GM21786 (cell line): ENCODE measurements around the gene KRT80.

Experiments
- ATAC-seq: cut with Tn5 transposase; IDR thresholded peaks from one replicate; pipeline ENCODE4 v1.9.1; 2021; ENCODE audit not compliant: unreplicated experiment

KRT80 gene

DNA sequence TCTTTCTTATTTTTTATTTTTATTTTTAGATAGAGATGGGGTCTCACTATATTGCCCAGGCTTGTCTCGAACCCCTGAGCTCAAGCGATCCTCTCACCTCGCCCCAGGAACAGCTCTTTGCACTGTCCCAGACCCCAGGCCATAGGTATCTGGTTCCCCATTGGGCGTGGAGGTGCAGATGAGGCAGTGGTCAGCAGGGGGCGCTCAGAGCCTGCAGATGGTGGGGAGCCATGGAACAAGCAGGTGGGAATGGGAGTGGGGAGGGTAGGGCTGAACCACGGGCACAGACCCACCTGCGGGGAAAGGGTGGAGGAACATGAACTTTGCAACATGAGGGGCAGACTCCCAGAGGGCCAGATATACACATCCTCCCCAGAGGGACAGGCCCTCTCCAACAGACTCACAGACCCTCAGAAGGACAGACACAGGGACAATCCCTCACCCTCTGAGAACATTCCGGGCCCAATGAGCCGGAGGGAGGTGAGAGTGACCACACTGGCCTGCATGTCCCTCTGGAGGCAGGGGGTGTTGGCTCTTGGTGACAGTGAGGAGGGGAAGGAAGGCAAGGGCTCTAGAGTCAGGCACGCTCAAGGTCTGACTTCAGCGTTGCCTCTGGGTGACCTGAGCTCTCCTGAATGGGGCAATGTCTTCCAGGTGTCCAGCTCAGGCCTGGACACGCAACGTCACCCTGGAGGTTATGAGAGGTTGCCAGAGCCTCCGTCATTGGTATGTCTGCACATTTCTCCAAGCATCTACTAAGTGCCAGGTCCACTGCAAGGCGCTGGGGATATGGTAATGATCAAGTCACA, 34.9 kb downstream of the KRT80 start:
- ATAC-seq: no peak

- ATAC-seq: no peak
Observed at GRCh38 chr12:52156311-52156710, 35.5 kb downstream of the KRT80 start.

- ATAC-seq: no peak
Observed at GRCh38 chr12:52155048-52155868, 36.6 kb downstream of the KRT80 start.

DNA sequence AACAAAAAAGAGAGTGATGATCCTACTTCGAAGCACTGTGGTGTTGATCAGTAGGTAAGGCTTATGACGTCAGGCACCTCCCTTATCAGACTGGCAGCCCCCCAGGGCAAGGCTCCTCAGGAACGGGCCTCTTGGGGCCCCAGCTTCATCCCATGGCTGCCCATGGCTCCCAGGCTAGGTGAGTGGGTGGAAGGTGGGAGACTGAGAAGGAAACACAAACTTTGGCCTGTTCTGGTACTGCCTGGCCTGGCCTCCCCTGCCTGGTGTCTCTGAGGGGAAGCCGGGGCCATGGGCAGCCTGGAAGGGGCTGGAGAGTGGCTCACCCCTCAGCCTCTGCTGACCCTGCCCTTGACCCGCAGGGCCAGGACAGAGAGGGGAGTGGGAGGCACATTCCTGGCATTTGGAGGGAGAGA, 38.9 kb downstream of the KRT80 start:
- ATAC-seq: no peak

DNA sequence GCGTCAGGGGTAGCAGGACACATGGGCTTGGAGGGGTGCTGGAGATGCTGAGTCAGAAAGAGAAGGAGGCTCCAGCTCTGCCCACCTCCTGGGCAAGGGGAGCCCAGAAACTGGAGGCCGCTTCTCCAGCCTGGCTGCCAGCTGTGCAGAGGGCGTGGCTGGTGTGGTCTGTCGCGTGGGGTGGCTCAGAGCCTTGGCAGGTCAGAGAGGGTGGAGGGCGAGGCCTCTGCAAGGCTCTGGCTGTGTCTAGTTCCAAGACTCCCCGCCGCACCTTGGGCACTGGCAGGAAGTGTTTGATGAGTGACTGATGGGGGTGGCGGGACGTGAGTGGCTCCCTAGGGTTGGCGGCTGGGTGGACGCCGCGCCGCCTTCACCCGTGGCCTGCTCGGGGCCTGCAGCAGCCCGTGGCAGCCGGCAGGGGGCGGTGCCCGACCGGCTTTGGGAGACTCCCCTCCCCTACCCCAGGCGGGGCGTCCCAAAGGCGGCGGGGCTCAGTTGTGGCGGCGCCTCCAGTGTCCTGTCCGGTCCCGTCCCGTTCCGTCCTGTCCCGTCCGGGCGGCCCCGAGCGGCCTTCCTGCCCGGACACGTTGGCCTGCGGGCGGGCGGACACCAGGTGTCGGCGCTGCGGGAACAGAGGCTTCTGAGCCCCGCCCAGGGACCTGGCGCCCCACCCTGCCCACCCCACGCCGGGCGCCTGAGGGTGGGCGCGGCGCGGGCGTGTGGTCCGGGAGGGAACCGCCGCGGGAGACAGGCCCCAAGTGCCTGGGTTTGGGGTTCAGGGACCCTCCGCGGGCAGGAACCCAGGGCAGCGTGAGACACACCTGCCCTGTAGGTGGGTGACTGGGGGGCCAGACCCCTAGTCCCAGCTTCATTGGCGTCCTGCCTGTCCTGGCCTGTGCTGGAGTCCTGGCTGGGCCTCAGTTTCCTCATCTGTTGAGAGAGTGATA, 39.7 kb downstream of the KRT80 start:
- no peak for ATAC-seq

- ATAC-seq: no peak
Observed at GRCh38 chr12:52151153-52151836, 40.5 kb downstream of the KRT80 start.

DNA sequence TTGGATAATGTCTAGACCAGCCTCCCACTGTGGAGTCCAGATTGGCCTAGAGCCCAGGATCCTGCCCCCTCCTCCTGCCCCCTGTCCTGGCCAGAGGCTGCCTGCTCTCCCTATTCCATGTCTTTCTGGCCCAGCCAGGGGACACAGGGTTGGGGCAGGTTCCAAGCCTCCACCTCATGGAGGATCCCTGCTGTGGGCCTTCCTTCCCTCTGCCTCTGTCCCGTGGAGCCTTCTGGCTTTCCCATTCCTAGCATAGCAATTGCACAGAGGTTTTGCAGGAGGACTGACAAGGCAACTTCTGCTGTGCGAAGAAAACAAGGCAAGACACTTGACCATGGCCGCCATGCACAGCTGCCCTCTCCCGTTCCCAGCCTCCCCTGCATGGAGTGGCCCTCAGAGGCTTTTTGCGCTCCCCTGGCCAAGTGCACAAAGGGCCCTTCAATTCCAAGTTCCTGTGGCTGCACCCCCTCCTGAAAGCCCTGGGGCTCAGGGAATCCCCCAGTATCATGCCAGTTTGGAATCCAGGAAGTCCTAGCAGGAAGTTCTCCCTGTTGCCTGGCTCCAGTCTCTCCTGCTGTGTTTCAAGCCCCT, 42.1 kb downstream of the KRT80 start:
- ATAC-seq: no peak

DNA sequence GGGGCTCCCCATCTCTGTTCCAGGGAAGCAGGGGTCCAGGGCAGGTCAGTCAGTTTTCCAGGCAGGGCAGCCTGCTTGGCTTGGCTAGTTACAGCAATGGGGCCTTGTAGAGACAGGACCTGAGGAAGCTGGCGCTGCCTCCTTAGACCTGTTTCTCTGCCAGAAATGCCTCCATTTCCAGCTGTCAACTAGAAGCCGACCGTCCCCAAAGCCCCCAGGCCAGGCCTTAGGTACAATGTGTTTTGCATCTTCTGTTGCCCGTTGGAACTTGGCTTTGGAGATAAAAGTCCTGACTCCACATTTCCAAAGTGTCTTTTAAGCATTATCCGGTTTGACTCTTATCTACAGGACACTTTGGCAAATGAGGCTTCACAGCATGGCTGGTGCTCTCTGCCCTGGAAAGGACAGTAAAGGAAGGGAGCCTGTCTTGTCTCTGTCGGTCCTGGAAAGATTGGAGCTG, 42.6 kb downstream of the KRT80 start:
- no peak for ATAC-seq

DNA sequence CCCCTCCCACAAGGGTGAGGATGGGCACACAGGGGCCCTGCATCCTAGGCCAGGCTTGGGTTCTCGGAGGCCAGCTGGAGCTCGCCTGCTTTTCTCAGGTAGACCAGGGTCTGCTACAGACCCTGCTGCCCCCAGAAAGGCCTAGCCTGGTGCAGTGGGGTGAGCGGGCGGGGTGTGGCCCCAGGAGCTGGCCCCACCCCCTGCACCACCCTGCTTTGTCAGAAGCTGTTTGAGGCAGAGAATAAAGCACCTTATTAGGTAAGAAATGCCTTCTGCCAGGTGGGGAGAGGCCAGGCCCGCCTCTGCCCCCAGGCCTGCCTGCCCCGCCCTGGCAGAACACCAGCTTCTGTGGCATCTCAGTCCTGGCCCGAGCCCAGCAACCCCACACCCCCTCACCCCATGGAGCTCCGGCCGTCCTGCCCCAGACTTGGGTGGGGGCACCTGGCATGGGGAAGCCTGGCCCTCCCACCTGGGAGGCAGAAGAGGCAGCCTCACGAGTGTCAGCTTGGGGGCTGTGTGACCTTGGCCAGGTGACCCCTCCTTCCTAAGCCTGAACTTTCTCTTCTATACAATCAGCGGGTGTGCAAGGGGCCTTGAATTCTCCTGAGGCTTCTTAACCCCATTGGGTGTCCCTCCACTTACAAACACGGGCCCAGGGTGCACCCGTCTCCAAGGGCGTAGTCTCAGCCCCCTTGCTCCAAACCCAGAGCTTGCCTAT, 43.2 kb downstream of the KRT80 start:
- ATAC-seq: no peak

DNA sequence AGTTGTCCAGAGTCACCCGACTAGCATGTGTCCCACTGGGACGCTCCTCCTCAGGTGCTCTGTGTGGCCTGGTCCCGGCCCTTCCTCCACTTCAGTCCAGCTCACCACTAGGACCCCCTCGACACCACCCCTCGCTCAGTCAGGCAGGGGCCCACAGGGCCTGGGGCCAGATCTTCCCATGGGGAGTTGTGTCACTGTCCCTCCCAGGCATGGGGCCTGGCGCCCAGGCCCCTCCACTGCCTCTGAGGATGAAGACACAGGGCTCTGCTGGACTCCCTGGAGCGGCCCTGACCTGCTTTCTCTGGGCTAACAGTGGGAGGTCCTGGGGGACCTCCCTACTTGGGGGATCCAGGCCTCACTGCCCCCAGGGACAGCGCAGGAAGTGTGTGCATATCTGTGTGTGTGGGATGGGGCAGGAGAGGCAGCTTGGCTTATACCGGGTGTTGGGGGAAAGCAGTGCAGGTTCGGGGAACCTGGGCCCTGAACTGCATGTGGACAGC, 43.8 kb downstream of the KRT80 start:
- ATAC-seq: no peak

DNA sequence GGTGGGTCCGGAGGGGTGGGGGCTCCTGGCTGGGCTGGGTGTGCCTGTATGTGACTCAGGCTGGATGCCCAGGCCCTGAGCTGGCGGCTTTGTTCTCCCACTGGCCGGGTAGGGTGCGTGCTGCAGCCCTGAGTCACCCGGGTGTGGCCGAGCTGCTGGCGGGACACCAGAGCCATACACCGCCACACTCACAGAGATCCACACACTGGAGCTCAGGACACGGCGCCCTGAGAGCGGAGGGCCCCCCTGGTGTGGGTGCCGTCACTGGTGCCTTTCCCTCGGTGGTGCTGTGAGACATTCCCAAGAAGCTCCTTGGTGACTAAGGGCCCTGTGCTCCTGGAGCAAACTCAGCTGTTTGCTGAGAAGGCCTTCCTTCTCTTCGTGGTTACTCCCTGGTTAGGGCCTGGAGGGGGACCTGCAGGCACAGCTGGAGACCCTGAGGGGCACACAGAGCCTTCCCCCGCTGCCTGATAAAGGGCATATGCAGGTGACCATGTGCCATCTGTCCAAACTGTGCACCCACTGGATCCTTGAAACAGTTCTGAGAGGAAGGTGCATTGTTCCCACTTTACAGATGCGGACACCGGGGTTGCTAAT, 44.3 kb downstream of the KRT80 start:
- no peak for ATAC-seq

- ATAC-seq: no peak
Observed at GRCh38 chr12:52146822-52147366, 44.9 kb downstream of the KRT80 start.

DNA sequence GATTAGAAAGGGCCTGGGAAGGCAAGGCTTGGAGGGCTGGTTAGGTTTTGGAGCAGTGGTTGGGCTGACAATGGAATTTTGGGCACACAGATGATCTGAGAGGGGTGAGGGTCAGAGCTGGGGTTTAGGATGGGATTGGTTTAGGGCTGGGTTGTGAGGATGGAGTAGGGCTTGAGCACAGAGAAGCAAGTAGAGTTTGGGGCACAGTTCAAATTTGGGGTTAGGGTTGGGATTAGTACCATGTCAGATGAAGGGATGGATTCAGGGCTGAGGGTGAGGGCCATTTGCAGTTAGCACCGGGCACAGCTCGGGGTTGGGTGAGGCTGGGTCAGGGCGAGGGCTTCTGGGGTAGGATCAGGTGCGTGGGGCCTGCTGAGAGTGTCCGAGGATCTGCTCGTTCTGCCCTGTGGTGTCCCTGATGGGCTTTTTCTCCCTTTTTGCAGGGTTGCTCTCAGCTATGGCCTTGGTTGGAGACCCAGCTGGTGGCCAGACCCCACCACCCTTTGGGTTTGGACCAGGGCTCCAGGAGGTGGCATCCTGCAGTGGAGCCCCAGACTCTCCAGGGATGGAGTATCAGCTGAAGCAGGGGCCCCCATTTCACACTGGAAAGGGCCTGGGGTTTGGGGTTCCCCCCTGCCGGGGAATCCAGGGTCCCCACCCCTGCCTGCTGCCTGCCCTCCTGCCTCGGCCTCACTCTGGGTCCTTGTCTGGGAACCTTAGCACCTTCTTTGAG, 45.6 kb downstream of the KRT80 start:
- ATAC-seq: no peak

DNA sequence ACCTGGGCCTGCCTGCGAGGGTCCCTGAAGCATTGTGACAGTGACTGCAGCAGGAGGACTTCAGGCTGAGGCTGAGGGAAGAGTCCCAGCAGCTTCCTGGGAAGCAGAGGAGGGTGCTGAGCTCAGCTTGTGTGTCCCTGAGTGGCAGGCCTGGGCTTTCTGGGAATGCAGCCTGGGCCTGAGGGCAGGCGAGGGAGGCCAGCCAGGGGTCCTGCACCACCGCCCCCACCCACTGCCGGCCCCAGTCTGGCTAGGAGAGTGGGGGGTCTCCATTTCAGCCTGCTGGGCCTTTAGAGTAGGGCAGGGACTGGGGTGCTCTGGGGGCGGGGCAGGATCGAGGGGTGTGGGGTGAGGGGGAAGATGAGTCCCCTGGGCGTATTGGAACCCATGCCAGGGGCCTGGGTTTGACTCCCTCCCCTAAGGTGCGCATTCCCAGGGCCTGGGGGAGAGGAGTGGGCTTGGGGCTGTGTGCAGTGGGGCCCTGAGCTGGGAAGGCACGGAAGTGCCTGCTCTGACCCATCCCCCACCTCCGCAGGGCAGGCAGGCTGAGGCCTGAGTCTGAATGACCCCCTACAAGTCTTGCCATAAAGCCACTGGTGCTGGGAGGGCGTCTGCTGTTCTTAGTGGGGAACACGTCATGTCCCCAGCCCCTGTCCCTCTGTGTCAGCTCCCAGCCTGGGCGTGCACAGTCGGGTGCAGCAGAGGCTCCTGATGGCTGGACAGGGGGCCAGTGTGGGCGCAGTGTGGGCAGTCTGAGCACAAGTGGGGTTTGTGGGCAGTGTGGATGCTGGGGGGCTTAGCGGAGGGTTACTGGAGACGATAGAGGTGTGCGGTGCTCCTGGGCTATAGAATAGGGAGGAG, 46.4 kb downstream of the KRT80 start:
- no peak for ATAC-seq

DNA sequence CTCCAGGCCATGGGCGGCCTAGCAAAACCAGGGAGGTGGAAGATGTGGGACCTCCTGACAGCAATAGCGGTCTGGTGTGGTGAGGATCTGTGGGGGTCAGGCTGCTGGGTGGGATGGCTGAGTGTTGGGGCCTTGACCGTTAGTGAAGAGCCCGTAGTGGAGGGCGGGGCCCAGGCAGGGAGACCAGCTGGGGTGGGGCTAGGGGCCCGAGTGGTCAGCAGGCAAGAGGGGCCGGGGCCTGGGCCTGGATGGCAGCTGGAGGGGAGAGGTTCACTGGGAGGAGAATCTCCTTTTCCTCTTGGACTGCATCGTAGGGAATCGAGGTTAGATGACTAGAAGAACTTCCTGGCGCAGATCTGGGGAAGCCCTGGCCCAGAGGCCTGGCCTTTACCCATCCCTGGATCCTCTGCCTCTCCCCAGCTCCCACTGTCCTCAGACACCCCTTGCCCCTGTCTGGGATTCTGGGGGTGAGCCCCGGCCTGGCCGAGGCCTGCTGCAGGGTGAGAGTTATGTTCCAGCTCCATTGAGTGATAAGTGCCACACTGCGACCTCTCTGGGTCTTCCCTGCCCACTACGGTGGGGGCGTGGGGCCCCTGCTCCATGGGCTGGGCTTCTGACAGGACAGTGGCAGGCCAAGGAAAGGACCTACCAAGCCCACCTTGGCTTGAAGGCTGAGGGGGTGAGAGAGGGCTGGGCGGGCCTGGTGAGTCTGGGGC, 47.1 kb downstream of the KRT80 start:
- ATAC-seq: no peak

DNA sequence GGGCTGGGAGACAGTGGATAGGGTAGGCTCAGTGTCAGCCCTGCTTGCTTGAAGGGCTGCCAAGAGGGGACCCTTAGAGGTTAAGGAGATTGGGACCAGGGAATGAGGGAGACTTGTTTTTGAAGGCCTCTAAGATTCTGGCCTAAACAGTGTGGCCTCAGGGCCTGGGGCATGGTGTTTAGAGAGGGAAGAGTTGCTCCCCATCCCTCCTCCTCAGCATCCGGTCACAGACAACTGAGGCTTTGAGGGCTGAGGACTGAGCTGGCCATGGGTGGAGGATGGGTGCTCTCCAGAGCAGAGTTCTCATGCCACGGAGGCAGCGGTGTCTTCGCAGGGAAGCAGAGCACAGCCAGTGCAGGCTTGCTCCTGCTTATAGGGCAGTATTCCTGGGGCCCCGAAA, 49.4 kb downstream of the KRT80 start:
- no peak for ATAC-seq
